Tibial artery (tissue), 4 donors: ENCODE data around the gene PHETA1.

ENCODE experiments used
- DNase-seq, 2 donors: peaks; one replicate each; pipeline ENCODE4 v3.0.0-alpha.2; 2019
- H3K27ac ChIP-seq, 2 donors: fragments of 200-600 bp; sonication (generic) in 1 of 2; 1 replicate in 1 of 2; 2 replicates in 1 of 2; pipeline ENCODE4 v1.5.1; 2018 to 2019; ENCODE audit warnings: mild to moderate bottlenecking in 1 of 2
- H3K27me3 ChIP-seq, 2 donors: fragments of 200-600 bp; sonication (generic) in 1 of 2; one replicate each; pipeline versions ENCODE4 v1.5.1 to v1.6.0; 2016 to 2019
- H3K36me3 ChIP-seq, 3 donors: fragments of 200-600 bp; sonication (generic) in 2 of 3; one replicate each; pipeline ENCODE4 v1.5.1; 2016 to 2019; ENCODE audit warnings: mild to moderate bottlenecking in 2 of 3
- H3K4me1 ChIP-seq, 4 donors: fragments of 200-600 bp; sonication (generic) in 2 of 4; 1 replicate in 3 of 4; 2 replicates in 1 of 4; pipeline ENCODE4 v1.5.1; 2016 to 2019
- H3K4me3 ChIP-seq, 2 donors: fragments of 200-600 bp; sonication (generic) in 1 of 2; 1 replicate in 1 of 2; 2 replicates in 1 of 2; pipeline ENCODE4 v1.5.1; 2018 to 2019; ENCODE audit warnings: mild to moderate bottlenecking in 2 of 2
- H3K9me3 ChIP-seq, 3 donors: fragments of 200-600 bp; sonication (generic) in 1 of 3; one replicate each; pipeline ENCODE4 v1.5.1; 2016 to 2019
- CTCF ChIP-seq, 2 experiments: fragments of 200-600 bp in 1 of 2; fragments of 450-650 bp in 1 of 2; IDR thresholded peaks; one replicate each; pipeline ENCODE4 v1.5.1; 2017 to 2019; ENCODE audit warnings: antibody characterized with exemption in 2 of 2, mild to moderate bottlenecking in 1 of 2, moderate library complexity in 1 of 2
- intact Hi-C: fragments of 100-400 bp; cut with DNase I; formaldehyde crosslinking; loops from one replicate; pipeline ENCODE4 v1.15.0; 2023; ENCODE audit warnings: low total_unique reads

PHETA1 gene

GRCh38 chr12:111368291-111368787 lies 556 bp downstream of the PHETA1 start:
- intact Hi-C loops = no loop called here
- Histone ChIP-seq H3K4me1 (peaks cover 0 to 28% (median 22%) of the 10 kb centered on the region in 4 donors), H3K36me3 (peaks cover 0 to 28% (median under 1%) of the 10 kb centered on the region in 3 donors), H3K27me3 (no peaks in the 10 kb centered on the region), H3K9me3 (no peaks in the 10 kb centered on the region), H3K4me3 (peak overlapping the region; percentile 69 to 72), H3K27ac (peak overlapping the region; percentile 55 to 73)
- TF ChIP-seq CTCF (IDR thresholded peaks at IDR 0.05) = no peak
- peak in 1 of 2 donors; percentile 67 for DNase-seq

GRCh38 chr12:111367661-111368221 lies 1.2 kb downstream of the PHETA1 start:
- peaks cover 2 to 34% (median 7%) of the 10 kb centered on the region in 3 donors for H3K36me3 ChIP-seq
- no peak for DNase-seq
- no peaks in the 10 kb centered on the region for H3K9me3 ChIP-seq
- H3K27ac ChIP-seq = peak overlapping the region; percentile 55 to 73
- peak overlapping the region; percentile 69 to 72 for H3K4me3 ChIP-seq
- peaks cover 0 to 28% (median 22%) of the 10 kb centered on the region in 4 donors for H3K4me1 ChIP-seq
- no peaks in the 10 kb centered on the region for H3K27me3 ChIP-seq
- no peak for TF ChIP-seq CTCF (IDR thresholded peaks at IDR 0.05)
- intact Hi-C loops = no loop called here

- DNase-seq = no peak
- Histone ChIP-seq H3K9me3 (no peaks in the 10 kb centered on the region), H3K36me3 (peaks cover 5 to 43% (median 18%) of the 10 kb centered on the region in 3 donors), H3K27ac (no peak overlapping the region), H3K4me3 (no peak overlapping the region), H3K27me3 (no peaks in the 10 kb centered on the region), H3K4me1 (peaks cover 0 to 28% (median 22%) of the 10 kb centered on the region in 4 donors)
- no peak for TF ChIP-seq CTCF (IDR thresholded peaks at IDR 0.05)
- intact Hi-C loops = no loop called here
Measured at GRCh38 chr12:111366583-111366982, 2.3 kb downstream of the PHETA1 start.

GRCh38 chr12:111366075-111366474 lies 2.8 kb downstream of the PHETA1 start:
- no peak for TF ChIP-seq CTCF (IDR thresholded peaks at IDR 0.05)
- no peaks in the 10 kb centered on the region for H3K27me3 ChIP-seq
- H3K4me1 ChIP-seq = peaks cover 0 to 28% (median 22%) of the 10 kb centered on the region in 4 donors
- intact Hi-C loops = no loop called here
- no peak for DNase-seq
- H3K36me3 ChIP-seq = peaks cover 5 to 43% (median 18%) of the 10 kb centered on the region in 3 donors
- H3K27ac ChIP-seq = no peak overlapping the region
- H3K9me3 ChIP-seq = no peaks in the 10 kb centered on the region
- no peak overlapping the region for H3K4me3 ChIP-seq

GRCh38 chr12:111363578-111363977 lies 5.3 kb downstream of the PHETA1 start:
- intact Hi-C loops = no loop called here
- no peaks in the 10 kb centered on the region for H3K27me3 ChIP-seq
- no peaks in the 10 kb centered on the region for H3K9me3 ChIP-seq
- peaks cover 0 to 19% (median 12%) of the 10 kb centered on the region in 4 donors for H3K4me1 ChIP-seq
- no peak for TF ChIP-seq CTCF (IDR thresholded peaks at IDR 0.05)
- no peak overlapping the region for H3K4me3 ChIP-seq
- peaks cover 5 to 43% (median 18%) of the 10 kb centered on the region in 3 donors for H3K36me3 ChIP-seq
- DNase-seq = no peak
- H3K27ac ChIP-seq = no peak overlapping the region
